HCT116 (cell line): ENCODE measurements around the gene FAM229B.

Source experiments
- POLR2AphosphoS5 ChIP-seq: IDR thresholded peaks from 2 replicates; pipeline ENCODE4 v1.6.1; 2011; ENCODE audit warnings: mild to moderate bottlenecking, low read depth, low read length, moderate library complexity
- TF ChIP-seq, protein P1 (sequence below): IDR thresholded peaks from 2 replicates; pipeline ENCODE4 v1.6.1; 2012

DNA sequence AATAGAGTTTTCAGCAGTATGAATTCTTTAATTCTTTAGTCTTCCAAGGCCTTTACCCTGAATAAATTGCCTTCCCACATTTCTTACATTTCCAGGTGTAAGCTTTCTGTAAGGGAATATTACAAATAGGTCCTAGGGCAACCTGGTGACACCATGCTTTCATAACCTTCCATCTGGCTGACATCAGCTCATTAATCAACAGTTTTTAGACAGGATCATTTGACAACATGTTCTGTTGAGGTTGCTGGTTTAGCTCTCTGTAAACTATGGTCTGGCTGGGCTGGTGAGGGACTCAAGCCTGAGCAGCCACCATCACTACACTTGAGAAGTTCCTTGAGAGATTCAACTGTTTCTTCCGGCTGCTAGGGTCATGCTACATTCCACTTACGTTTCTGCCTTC, 19.2 kb downstream of the FAM229B start:
- no peak for TF ChIP-seq POLR2AphosphoS5
- TF ChIP-seq, protein P1, sequence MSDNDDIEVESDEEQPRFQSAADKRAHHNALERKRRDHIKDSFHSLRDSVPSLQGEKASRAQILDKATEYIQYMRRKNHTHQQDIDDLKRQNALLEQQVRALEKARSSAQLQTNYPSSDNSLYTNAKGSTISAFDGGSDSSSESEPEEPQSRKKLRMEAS, result no peak
